Keratinocyte (primary cell): ENCODE measurements around the gene STPG2. TPM values are rescaled to one million over a fixed set of nuclear protein-coding genes. Genes with fewer than 3 reads are reported as not detected.

Source experiments
- DNase-seq: peaks from one replicate; pipeline ENCODE4 v3.0.0-alpha.2; 2011; ENCODE audit warnings: low read depth, missing footprints, low spot score
- FAIRE-seq: peaks from 2 replicates; lab custom pipeline; 2011; peaks lifted over from hg19 to GRCh38; lab: Jason Lieb, UNC
- H2AFZ ChIP-seq: 2 replicates; pipeline ENCODE4 v1.6.0; 2012; ENCODE audit warnings: low read length, control low read depth, inconsistent platforms; ENCODE audit not compliant: control insufficient read depth
- H3K27ac ChIP-seq: 2 replicates; pipeline ENCODE4 v1.5.1; 2011; ENCODE audit warnings: low read length; ENCODE audit not compliant: control insufficient read depth, insufficient read depth
- H3K27me3 ChIP-seq: 3 replicates; pipeline ENCODE4 v1.6.0; 2011; ENCODE audit warnings: low read length; ENCODE audit not compliant: control insufficient read depth, insufficient read depth; ENCODE audit errors: extremely low read depth
- H3K36me3 ChIP-seq, 2 experiments: 2 replicates in 1 of 2; 3 replicates in 1 of 2; pipeline ENCODE4 v1.5.1; 2011; ENCODE audit warnings: low read length in 2 of 2, mild to moderate bottlenecking in 1 of 2; ENCODE audit not compliant: control insufficient read depth in 2 of 2, insufficient read depth in 2 of 2; ENCODE audit errors: extremely low read depth in 1 of 2
- H3K4me1 ChIP-seq: 3 replicates; pipeline ENCODE4 v1.5.1; 2011; ENCODE audit warnings: low read length; ENCODE audit not compliant: control insufficient read depth, insufficient read depth; ENCODE audit errors: extremely low read depth
- H3K4me2 ChIP-seq: 3 replicates; pipeline ENCODE4 v1.6.0; 2011; ENCODE audit warnings: low read depth, low read length; ENCODE audit not compliant: control insufficient read depth, insufficient read depth; ENCODE audit errors: extremely low read depth
- H3K4me3 ChIP-seq, 3 experiments: fragments of 200-600 bp in 1 of 3; sonication (generic) in 1 of 3; 2 replicates in 2 of 3; 3 replicates in 1 of 3; pipeline ENCODE4 v1.5.1; 2011 to 2016; ENCODE audit warnings: low read length in 3 of 3, mild to moderate bottlenecking in 3 of 3, control low read depth in 2 of 3, inconsistent platforms in 1 of 3, low read depth in 1 of 3, mixed read lengths in 1 of 3, mixed run types in 1 of 3, moderate library complexity in 1 of 3; ENCODE audit not compliant: control insufficient read depth in 2 of 3, insufficient read depth in 2 of 3; ENCODE audit errors: extremely low read depth in 1 of 3
- H3K79me2 ChIP-seq: 2 replicates; pipeline ENCODE4 v1.6.0; 2012; ENCODE audit warnings: low read length; ENCODE audit not compliant: control insufficient read depth, insufficient read depth
- H3K9ac ChIP-seq: 3 replicates; pipeline ENCODE4 v1.6.0; 2011; ENCODE audit warnings: low read length; ENCODE audit not compliant: control insufficient read depth, insufficient read depth; ENCODE audit errors: extremely low read depth
- H3K9me1 ChIP-seq: 3 replicates; pipeline ENCODE4 v1.6.0; 2011; ENCODE audit warnings: low read length; ENCODE audit not compliant: control insufficient read depth, insufficient read depth; ENCODE audit errors: extremely low read depth
- H3K9me3 ChIP-seq: 2 replicates; pipeline ENCODE4 v1.5.1; 2012; ENCODE audit warnings: low read depth, low read length; ENCODE audit not compliant: control insufficient read depth
- H4K20me1 ChIP-seq: 3 replicates; pipeline ENCODE4 v1.6.0; 2011; ENCODE audit warnings: low read length; ENCODE audit not compliant: control insufficient read depth, insufficient read depth; ENCODE audit errors: extremely low read depth
- EZH2 ChIP-seq: IDR thresholded peaks from one replicate; pipeline ENCODE4 v1.6.1; 2012; ENCODE audit warnings: inconsistent platforms, mild to moderate bottlenecking, low read length, moderate library complexity
- dilution Hi-C: fragments of 300-500 bp; cut with MboI; formaldehyde crosslinking; loops from one replicate; pipeline ENCODE4 v1.7.0; 2020; ENCODE audit warnings: low sequenced_read_pairs; ENCODE audit not compliant: extremely low pct_ligation_motif_present
- polyA plus RNA-seq, 5 experiments: library from polyadenylated mRNA; depleted of rRNA in 3 of 5; stranded (reverse) in 3 of 5; stranded (forward) in 1 of 5; unstranded in 1 of 5; fragments of >200 nt; gene quantifications; 1 replicate in 1 of 5; 2 replicates in 3 of 5; 3 replicates in 1 of 5; pipeline versions ENCODE4 v1.2.1 to v1.2.3, GENCODE V29; 2011 to 2012; ENCODE audit warnings: missing spikeins in 2 of 5, low read depth in 1 of 5, low replicate concordance in 1 of 5
- TF ChIP-seq, protein P1 (sequence below), 3 experiments: IDR thresholded peaks in 1 of 3; conservative IDR thresholded peaks in 1 of 3; optimal IDR thresholded peaks in 1 of 3; 2 replicates in 2 of 3; 3 replicates in 1 of 3; pipeline versions ENCODE3 to v1.5.1; 2011; ENCODE audit warnings: low read length in 3 of 3, mild to moderate bottlenecking in 3 of 3, moderate library complexity in 2 of 3, control low read depth in 1 of 3, inconsistent platforms in 1 of 3; ENCODE audit not compliant: insufficient read depth in 2 of 3; ENCODE audit errors: extremely low read depth in 1 of 3

STPG2 gene
- polyA plus RNA-seq, 1 donor (not counting 4 experiments of a cell fraction or from before 2014, with no cell fraction given): 0.07 TPM

DNA sequence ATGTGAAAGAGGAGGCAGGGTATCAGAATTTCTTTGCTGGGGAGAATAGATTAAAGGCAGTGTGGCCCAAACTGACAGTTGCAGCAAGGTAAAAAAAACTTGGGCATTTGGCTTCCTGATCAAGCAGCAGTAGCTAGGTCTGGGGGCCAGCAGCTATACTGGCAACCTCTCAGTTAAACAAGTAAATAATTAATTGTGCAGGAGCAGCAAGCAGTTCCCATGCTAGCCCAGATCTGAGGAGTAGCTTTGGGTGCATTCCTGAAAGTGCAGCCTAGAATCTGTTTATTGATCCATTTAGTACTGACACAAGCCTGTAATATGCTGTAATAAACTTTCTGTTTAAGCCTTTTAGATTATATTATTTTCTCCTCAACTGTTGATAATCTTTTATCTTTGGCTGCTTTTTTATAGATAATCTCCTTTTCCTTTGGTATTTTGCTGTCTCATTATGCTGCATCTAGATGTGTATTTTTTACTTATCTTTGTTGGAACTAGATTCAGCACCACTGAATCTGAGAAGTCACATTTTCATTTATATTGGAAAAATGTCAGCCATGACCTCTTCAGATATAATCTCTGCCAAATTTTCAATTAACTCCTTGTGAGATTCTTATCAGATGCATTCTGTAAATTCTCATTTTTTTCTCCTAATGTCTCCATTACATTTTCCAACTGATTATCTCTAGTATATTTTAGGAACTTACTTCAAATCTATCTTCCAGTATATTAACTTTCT lies 276.3 kb downstream of the STPG2 start:
- FAIRE-seq (no peak), DNase-seq (no peak)
- TF ChIP-seq, protein P1, sequence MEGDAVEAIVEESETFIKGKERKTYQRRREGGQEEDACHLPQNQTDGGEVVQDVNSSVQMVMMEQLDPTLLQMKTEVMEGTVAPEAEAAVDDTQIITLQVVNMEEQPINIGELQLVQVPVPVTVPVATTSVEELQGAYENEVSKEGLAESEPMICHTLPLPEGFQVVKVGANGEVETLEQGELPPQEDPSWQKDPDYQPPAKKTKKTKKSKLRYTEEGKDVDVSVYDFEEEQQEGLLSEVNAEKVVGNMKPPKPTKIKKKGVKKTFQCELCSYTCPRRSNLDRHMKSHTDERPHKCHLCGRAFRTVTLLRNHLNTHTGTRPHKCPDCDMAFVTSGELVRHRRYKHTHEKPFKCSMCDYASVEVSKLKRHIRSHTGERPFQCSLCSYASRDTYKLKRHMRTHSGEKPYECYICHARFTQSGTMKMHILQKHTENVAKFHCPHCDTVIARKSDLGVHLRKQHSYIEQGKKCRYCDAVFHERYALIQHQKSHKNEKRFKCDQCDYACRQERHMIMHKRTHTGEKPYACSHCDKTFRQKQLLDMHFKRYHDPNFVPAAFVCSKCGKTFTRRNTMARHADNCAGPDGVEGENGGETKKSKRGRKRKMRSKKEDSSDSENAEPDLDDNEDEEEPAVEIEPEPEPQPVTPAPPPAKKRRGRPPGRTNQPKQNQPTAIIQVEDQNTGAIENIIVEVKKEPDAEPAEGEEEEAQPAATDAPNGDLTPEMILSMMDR (optimal IDR thresholded peaks at IDR 0.05 in 1 of 3, IDR thresholded peaks at IDR 0.05 in 1 of 3, conservative IDR thresholded peaks at IDR 0.05 in 1 of 3; ENCODE audit: extremely low read depth in 1 of 3, insufficient read depth in 2 of 3, low read length in 3 of 3): no peak
- TF ChIP-seq EZH2: no peak
- Histone ChIP-seq H3K27me3 (no peaks in the 10 kb centered on the region), H3K4me1 (no peaks in the 10 kb centered on the region), H3K27ac (no peak overlapping the region), H4K20me1 (no peaks in the 10 kb centered on the region), H3K9me3 (no peaks in the 10 kb centered on the region), H3K4me2 (no peak overlapping the region), H3K4me3 (no peak overlapping the region), H3K79me2 (no peaks in the 10 kb centered on the region), H2AFZ (no peak overlapping the region), H3K36me3 (no peaks in the 10 kb centered on the region), H3K9ac (no peak overlapping the region), H3K9me1 (no peaks in the 10 kb centered on the region)
- dilution Hi-C loops: no loop called here

DNA sequence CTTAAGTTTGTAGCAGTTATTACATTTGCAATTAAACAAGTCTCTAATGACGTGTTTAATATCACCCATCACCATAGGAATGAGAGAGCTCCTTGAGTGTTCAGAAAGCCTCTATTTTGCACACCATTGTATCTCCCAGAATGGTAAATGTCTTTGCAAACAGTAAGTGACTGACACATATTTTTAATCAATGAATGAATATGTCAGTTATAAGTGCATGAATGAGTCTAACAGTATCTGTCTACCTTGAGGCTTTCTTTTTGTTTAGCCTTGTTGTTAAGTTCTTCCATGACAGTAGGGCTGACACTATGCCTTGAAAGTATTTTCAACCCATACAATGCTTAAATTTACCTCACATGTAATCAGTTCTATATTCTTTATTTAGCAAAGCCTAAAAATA lies 292.2 kb downstream of the STPG2 start:
- Histone ChIP-seq H3K4me2 (no peak overlapping the region), H3K9me1 (no peaks in the 10 kb centered on the region), H3K9me3 (no peaks in the 10 kb centered on the region), H3K36me3 (no peaks in the 10 kb centered on the region), H2AFZ (no peak overlapping the region), H3K79me2 (no peaks in the 10 kb centered on the region), H3K27me3 (no peaks in the 10 kb centered on the region), H3K4me3 (no peak overlapping the region), H4K20me1 (no peaks in the 10 kb centered on the region), H3K27ac (no peak overlapping the region), H3K9ac (no peak overlapping the region), H3K4me1 (no peaks in the 10 kb centered on the region)
- DNase-seq: no peak
- TF ChIP-seq EZH2: no peak
- FAIRE-seq: no peak
- dilution Hi-C loops: no loop called here
